BLaER1 (cell line): ENCODE results near the gene HYAL3.

ENCODE experiments used
- H3K27ac ChIP-seq: shearing (Covaris generic); formaldehyde crosslinking; 2 replicates; pipeline ENCODE4 v1.8.1; 2022
- H3K27me3 ChIP-seq: shearing (Covaris generic); formaldehyde crosslinking; 2 replicates; pipeline ENCODE4 v1.8.1; 2022
- H3K36me3 ChIP-seq: shearing (Covaris generic); formaldehyde crosslinking; 2 replicates; pipeline ENCODE4 v1.8.1; 2022
- H3K4me1 ChIP-seq: shearing (Covaris generic); formaldehyde crosslinking; 2 replicates; pipeline ENCODE4 v1.8.1; 2022
- H3K4me2 ChIP-seq: shearing (Covaris generic); formaldehyde crosslinking; 2 replicates; pipeline ENCODE4 v1.8.1; 2022
- H3K4me3 ChIP-seq: shearing (Covaris generic); formaldehyde crosslinking; 2 replicates; pipeline ENCODE4 v1.8.1; 2022
- H3K9ac ChIP-seq: shearing (Covaris generic); formaldehyde crosslinking; 2 replicates; pipeline ENCODE4 v1.8.1; 2022
- H3K9me3 ChIP-seq: shearing (Covaris generic); formaldehyde crosslinking; 2 replicates; pipeline ENCODE4 v1.8.1; 2022
- H4K20me1 ChIP-seq: shearing (Covaris generic); formaldehyde crosslinking; 2 replicates; pipeline ENCODE4 v1.8.1; 2022
- Cebpa-rat ChIP-seq: shearing (Covaris generic); IDR thresholded peaks from 2 replicates; pipeline ENCODE4 v1.8.1; 2022

The HYAL3 gene

GRCh38 chr3:50298836-50299637, at the start of gene HYAL3, which contains the start of gene NAA80:
TSS of gene HYAL3 (minus strand) at chr3:50299405. CDS start at chr3:50295602, 3,803 bp downstream.
TSS of gene NAA80 (minus strand) at chr3:50299405. CDS start at chr3:50297463, 1,942 bp downstream.
- Histone ChIP-seq H3K36me3 (peaks cover 8% of the 10 kb centered on the region; the same call in 1 of the 2 replicates), H3K4me1 (peaks cover 21% of the 10 kb centered on the region), H3K4me2 (peak within 1 kb of the TSS; percentile 96), H3K4me3 (peak within 1 kb of the TSS; percentile 78), H3K27me3 (no peaks in the 10 kb centered on the region), H3K27ac (peak within 1 kb of the TSS; percentile 82), H3K9me3 (no peaks in the 10 kb centered on the region), H4K20me1 (0 out of 2 replicates have a peak, but pooled peaks cover 8% of the 10 kb centered on the region), H3K9ac (peak within 1 kb of the TSS; percentile 82)
- no peak for TF ChIP-seq Cebpa-rat

GRCh38 chr3:50347187-50347813, 48.1 kb upstream of the HYAL3 start:
- Histone ChIP-seq H4K20me1 (peaks cover 24% of the 10 kb centered on the region), H3K4me3 (no peak overlapping the region), H3K4me1 (peaks cover 62% of the 10 kb centered on the region), H3K27ac (no peak overlapping the region), H3K36me3 (peaks cover 26% of the 10 kb centered on the region), H3K27me3 (peaks cover 11% of the 10 kb centered on the region; the same call in 1 of the 2 replicates), H3K9me3 (no peaks in the 10 kb centered on the region), H3K9ac (0 out of 2 replicates have a peak overlapping the region, but pooled peaks have one; percentile 0), H3K4me2 (no peak overlapping the region)
- no peak for TF ChIP-seq Cebpa-rat

- peak within 1 kb of the TSS; percentile 84 for H3K4me2 ChIP-seq
- H3K9ac ChIP-seq, result peak within 1 kb of the TSS; percentile 39; the same call in 1 of the 2 replicates
- H4K20me1 ChIP-seq, result peaks cover 10% of the 10 kb centered on the region; the same call in 1 of the 2 replicates
- H3K27ac ChIP-seq, result no peak within 1 kb of the TSS
- peaks cover 23% of the 10 kb centered on the region for H3K27me3 ChIP-seq
- no peak for TF ChIP-seq Cebpa-rat
- H3K4me1 ChIP-seq, result peaks cover 65% of the 10 kb centered on the region
- no peaks in the 10 kb centered on the region for H3K9me3 ChIP-seq
- peaks cover 21% of the 10 kb centered on the region for H3K36me3 ChIP-seq
- H3K4me3 ChIP-seq, result peak within 1 kb of the TSS; percentile 49
Measured at GRCh38 chr3:50345586-50346234, 46.5 kb upstream of the HYAL3 start, which contains the start of gene ZMYND10. TSS of gene ZMYND10 (minus strand) at chr3:50345732. CDS start at chr3:50345579, 153 bp downstream.

DNA sequence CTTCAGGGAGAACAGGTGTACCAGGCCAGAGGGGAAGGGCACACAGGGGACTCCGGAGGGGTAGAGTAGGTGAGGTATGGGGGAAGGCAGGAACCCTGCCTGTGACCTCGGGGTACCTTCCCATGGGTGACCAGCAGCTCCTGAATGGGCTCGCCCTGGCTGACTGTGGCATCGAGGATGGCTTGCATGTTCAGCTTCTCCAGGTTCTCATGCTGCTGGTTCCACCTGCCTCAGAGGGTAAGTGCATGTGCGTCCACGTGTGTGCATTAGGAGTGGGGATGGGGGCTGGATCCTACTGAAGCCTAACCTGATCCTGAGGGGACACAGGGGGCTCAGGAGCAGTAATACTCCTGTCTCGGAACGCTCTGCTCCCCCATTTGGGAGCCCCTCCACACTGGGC, 45.8 kb upstream of the HYAL3 start:
- Histone ChIP-seq H3K9ac (no peak overlapping the region), H3K27me3 (peaks cover 30% of the 10 kb centered on the region), H3K4me2 (peak overlapping the region; percentile 84), H3K4me1 (peaks cover 67% of the 10 kb centered on the region), H3K27ac (no peak overlapping the region), H4K20me1 (peaks cover 10% of the 10 kb centered on the region; the same call in 1 of the 2 replicates), H3K4me3 (peak overlapping the region; percentile 49), H3K36me3 (peaks cover 21% of the 10 kb centered on the region), H3K9me3 (no peaks in the 10 kb centered on the region)
- TF ChIP-seq Cebpa-rat, result no peak

DNA sequence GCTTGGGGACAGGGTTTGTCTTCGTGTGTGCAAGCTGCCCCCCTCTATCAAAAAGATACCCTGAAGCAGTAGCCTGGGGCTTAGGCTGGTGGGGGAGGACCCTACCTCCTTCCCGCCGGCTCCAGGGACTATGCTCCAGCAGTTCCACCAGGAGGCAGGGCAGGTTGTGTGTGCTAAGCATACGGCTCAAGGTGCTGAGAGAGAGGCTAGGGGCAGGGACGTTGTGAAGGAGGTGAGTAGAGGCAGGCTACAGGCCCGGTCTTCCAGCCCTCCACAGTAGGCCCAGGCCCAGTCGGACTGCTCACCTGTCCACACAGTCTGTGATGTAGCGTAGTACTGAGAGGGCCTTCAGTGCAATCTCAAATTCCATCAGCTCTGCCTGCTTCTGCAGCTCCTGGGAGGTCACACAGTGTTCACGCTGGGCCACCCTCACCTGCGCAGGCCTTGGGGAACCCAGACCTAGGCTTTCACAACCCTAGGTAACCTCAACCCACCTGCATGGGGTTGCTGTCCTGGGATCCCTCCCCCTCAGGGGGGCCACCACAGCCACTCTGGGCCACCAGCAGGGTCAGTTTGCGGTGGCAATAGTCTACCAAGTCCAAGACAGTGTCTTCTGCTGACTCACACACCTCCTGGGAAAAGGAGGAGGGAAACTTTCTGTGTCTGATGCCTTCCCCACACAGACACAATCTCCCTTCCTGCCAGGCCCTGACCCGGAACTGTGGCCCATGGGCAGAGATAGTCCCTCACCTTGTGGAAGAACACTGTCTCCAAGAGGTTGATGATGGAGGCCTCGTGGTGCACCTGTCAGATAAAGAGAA, 43.8 kb upstream of the HYAL3 start:
- Histone ChIP-seq H3K9me3 (no peaks in the 10 kb centered on the region), H3K4me1 (peaks cover 70% of the 10 kb centered on the region), H3K27me3 (peaks cover 37% of the 10 kb centered on the region), H3K4me3 (no peak overlapping the region), H3K9ac (no peak overlapping the region), H4K20me1 (no peaks in the 10 kb centered on the region), H3K27ac (no peak overlapping the region), H3K36me3 (peaks cover 8% of the 10 kb centered on the region), H3K4me2 (peak overlapping the region; percentile 26)
- no peak for TF ChIP-seq Cebpa-rat

DNA sequence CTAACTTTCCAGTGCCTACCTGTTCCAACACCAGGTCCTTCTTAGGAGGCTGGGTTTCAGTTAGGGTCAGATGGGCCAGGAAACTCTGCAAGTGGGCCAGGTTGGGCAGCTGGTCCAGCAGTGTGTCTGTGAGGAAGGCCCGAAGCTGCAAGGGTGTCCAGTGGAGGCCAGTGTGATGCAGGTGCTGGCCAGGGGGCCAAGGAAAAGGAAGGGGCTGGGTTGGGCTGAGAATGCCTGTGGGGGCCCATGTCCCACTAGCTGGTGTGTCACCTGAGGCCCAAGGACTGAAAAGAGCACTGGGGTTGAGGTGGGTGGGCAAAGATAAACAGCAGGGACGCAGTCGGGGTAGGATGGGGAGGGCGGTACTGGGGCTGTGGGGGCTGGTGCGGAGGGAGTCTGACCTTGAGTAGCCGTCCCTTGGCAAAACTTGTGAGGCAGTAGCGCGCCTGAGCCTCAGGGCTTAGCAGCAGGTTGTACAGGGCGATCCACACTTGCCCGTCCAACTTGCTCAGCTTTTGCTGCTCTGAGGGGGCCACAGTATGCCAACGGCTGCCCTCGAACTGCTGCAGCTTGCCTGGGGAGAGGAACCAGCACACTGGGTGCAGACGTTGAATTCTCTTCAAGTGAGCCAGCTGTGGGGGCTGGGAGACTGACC, 42.9 kb upstream of the HYAL3 start:
- Histone ChIP-seq H3K27ac (no peak overlapping the region), H4K20me1 (no peaks in the 10 kb centered on the region; the same call in 1 of the 2 replicates), H3K9ac (no peak overlapping the region), H3K9me3 (no peaks in the 10 kb centered on the region), H3K4me1 (peaks cover 70% of the 10 kb centered on the region), H3K4me2 (peak overlapping the region; percentile 26), H3K27me3 (peaks cover 37% of the 10 kb centered on the region), H3K4me3 (no peak overlapping the region), H3K36me3 (no peaks in the 10 kb centered on the region)
- TF ChIP-seq Cebpa-rat, result no peak

DNA sequence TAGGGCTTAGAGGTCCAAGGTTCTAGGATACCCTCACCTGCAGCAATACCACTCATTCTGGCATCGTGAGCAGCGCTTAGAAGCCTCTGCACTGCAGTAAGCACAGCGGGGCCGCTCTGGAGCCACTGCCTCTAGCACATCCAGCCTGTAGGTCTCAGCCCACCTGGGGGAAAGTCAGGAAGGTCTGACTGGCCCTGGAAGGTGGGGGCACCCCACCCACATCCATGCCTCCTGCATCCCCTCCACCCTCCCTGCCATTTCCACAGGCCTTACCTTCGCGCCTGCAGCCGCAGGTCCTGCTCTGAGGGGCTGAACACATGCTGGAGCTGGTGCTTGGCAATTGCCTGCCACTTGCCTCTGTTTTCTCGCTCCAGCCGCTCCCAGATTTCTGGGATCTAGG, 42.3 kb upstream of the HYAL3 start:
- Histone ChIP-seq H3K4me1 (peaks cover 70% of the 10 kb centered on the region), H3K4me2 (peak overlapping the region; percentile 95), H3K27ac (peak overlapping the region; percentile 97), H3K4me3 (peak overlapping the region; percentile 88), H3K9ac (peak overlapping the region; percentile 94; the same call in 1 of the 2 replicates), H3K27me3 (peaks cover 37% of the 10 kb centered on the region), H3K9me3 (no peaks in the 10 kb centered on the region), H3K36me3 (no peaks in the 10 kb centered on the region), H4K20me1 (peaks cover 6% of the 10 kb centered on the region)
- no peak for TF ChIP-seq Cebpa-rat

DNA sequence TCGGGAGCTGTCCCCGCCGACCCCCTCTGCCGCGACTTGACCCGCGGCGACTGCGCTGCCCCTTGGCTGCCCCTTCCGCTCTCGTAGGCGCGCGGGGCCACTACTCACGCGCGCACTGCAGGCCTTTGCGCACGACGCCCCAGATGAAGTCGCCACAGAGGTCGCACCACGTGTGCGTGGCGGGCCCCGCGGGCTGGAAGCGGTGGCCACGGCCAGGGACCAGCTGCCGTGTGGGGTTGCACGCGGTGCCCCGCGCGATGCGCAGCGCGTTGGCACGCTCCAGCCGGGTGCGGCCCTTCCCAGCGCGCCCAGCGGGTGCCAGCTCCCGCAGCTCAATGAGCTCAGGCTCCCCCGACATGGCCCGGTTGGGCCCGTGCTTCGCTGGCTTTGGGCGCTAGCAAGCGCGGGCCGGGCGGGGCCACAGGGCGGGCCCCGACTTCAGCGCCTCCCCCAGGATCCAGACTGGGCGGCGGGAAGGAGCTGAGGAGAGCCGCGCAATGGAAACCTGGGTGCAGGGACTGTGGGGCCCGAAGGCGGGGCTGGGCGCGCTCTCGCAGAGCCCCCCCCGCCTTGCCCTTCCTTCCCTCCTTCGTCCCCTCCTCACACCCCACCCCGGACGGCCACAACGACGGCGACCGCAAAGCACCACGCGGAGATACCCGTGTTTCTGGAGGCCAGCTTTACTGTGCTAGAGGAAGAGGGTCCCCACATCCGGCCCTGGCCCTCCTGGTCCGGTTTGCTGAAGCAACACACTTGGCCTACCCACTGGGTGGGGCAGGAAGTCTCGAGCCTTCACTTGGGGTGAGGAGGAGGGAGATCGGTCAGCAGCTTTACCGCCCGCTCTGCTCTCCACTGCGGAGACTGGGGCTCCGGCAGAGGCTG, 41.5 kb upstream of the HYAL3 start, which contains the start of gene RASSF1:
TSS of gene RASSF1 (minus strand) at position 389 of the 882 bp plus-strand sequence. CDS start at position 358, 31 bp downstream.
- Histone ChIP-seq H3K27ac (peak within 1 kb of the TSS; percentile 97), H3K4me2 (peak within 1 kb of the TSS; percentile 95), H3K4me1 (peaks cover 70% of the 10 kb centered on the region), H3K9ac (peak within 1 kb of the TSS; percentile 94), H3K27me3 (peaks cover 34% of the 10 kb centered on the region), H3K9me3 (no peaks in the 10 kb centered on the region), H4K20me1 (peaks cover 14% of the 10 kb centered on the region), H3K4me3 (peak within 1 kb of the TSS; percentile 88), H3K36me3 (peaks cover 6% of the 10 kb centered on the region; the same call in 1 of the 2 replicates)
- no peak for TF ChIP-seq Cebpa-rat
